Stimulated activated CD8-positive, alpha-beta memory T cell treated with anti-CD3 and anti-CD28 coated beads, Interleukin-7, amount 100 ng/mL, for 24 hours (primary cell): Measurements from ENCODE around the gene S100A8.
"Not testable (repeated sequence)": the region's sequence is repeated elsewhere in the genome, so short reads cannot be mapped to it uniquely, and the experiment has no call there.

ENCODE experiments used
- DNase-seq: peaks from one replicate; pipeline ENCODE4 v3.0.0-alpha.2; 2020; ENCODE audit warnings: low read depth

S100A8 gene

GRCh38 chr1:153417136-153417888, 26.4 kb upstream of the S100A8 start:
- no peak for DNase-seq

DNA sequence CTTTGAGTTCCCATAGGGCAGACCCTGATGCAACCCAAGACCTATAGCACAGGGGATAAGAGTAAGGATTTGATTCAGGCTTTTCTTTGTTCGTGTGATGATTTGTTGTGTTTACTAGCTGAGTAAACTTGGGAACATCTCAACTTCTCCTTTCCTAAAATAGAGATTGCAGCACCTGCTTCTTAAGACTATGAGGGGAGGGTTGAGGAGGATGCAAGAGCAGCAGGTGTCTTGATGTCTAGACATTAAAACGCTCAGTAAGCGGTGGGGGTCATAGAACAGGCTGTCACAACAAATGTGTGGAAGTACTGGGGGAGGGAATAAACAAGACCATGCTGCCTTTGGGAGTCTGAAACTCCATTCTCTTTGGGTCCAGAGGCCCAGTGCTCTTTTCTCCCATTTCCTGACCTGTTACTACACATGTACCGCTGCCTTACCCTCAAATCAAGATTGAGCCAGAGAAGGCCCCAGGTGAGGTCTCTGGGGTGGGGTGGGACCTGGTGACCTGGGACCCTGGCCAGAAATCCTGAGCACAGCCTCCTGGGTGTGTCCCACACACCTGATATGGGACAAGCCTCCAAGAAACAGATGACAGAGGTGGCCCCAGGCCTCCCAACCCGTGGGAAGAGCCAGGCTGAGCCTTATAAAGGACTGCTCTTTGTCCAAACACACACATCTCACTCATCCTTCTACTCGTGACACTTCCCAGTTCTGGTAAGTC, 25.1 kb upstream of the S100A8 start, which contains the start of gene S100A7A:
TSS of gene S100A7A (plus strand) at position 671 of the 721 bp plus-strand sequence. CDS start 1,563 bp downstream, outside the sequence.
- DNase-seq = no peak

DNA sequence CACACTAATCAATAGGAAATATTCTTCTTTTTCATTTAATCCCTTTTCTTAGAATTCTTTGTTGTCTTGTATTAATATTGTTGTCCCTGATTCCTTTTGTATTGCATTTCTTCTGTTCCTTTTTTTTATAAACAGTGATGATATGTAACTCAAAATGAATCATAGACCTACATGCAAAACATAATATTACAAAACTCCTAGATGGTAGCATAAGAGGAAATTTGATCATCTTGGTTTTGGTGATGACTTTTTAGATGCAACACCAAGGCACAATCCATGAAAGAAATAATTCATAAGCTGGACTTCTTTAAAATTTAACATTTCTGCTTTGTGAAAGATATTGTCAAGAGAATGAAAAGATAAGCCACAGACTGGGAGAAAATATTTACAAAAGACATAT, 23.1 kb upstream of the S100A8 start:
- not testable (repeated sequence) for DNase-seq

DNA sequence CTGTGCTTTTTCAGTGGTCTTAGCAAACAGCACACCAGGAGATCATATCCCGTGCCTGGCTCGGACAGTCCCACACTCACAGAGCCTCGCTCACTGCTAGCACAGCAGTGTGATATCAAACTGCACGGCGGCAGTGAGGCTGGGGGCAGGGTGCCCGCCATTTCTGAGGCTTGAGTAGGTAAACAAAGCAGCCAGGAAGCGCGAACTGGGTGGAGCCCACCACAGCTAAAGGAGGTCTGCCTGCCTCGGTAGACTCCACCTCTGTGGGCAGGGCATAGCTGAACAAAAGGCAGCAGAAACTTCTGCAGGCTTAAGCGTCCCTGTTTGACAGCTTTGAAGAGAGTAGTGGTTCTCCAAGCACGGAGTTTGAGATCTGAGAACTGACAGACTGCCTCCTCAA, 16.4 kb upstream of the S100A8 start:
- not testable (repeated sequence) for DNase-seq

- DNase-seq = not testable (repeated sequence)
Measured at GRCh38 chr1:153405825-153406599, 15.1 kb upstream of the S100A8 start.

GRCh38 chr1:153404768-153405167, 13.9 kb upstream of the S100A8 start:
- DNase-seq = peak; percentile 20

- no peak for DNase-seq
Measured at GRCh38 chr1:153404086-153404635, 13.3 kb upstream of the S100A8 start.

DNA sequence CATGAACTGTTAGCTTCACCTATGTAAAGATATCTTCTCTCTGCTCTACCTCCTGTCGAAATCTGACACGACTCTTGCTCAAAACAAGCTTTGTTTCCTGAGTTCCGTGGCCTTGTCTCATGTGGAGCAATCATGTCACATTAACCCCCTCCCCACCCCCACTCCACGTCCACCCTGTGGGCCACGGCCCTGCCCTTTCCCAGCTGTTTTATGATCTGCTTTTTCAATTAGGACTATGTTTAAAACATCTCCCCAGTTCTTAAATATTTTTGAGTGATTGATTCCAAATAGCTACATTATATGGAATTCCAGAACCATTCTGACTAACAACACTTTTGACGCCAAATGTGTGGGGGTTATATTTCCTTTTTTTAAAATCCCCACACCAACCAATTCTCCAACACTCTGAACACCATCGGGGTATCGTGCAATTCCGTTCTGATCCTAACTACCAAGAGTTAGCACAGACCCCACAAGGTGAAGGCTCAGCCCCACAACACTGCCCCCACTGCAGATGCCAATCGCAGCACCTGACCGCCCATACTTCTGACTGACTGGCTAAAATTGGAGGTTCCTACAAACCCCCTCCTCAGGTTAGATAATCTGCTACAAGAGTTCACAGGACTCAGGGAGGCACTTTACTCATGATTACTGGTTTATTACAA, 12.7 kb upstream of the S100A8 start:
- no peak for DNase-seq

DNA sequence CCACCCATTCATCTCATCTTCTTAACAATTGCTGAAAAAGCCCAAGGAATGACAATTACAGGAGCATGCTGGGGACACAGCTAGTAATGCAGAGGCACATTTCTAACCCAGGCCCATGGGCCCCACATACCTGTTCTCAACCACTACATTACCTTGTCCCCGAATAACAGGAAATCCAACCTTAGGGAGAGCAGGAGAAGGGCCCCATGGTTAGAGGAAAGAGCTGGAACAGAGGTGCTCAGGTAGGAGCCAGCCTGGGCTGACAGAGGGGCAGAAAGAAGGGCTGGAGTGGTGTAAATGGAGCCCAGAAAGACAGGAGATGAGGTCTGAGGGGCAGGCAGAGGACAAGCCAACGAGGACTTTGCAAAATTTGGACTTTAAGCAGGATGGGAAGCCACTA, 11.4 kb upstream of the S100A8 start:
- no peak for DNase-seq

GRCh38 chr1:153401461-153401860, 10.6 kb upstream of the S100A8 start:
- no peak for DNase-seq

- DNase-seq = no peak
Measured at GRCh38 chr1:153400244-153400643, 9.4 kb upstream of the S100A8 start.

DNA sequence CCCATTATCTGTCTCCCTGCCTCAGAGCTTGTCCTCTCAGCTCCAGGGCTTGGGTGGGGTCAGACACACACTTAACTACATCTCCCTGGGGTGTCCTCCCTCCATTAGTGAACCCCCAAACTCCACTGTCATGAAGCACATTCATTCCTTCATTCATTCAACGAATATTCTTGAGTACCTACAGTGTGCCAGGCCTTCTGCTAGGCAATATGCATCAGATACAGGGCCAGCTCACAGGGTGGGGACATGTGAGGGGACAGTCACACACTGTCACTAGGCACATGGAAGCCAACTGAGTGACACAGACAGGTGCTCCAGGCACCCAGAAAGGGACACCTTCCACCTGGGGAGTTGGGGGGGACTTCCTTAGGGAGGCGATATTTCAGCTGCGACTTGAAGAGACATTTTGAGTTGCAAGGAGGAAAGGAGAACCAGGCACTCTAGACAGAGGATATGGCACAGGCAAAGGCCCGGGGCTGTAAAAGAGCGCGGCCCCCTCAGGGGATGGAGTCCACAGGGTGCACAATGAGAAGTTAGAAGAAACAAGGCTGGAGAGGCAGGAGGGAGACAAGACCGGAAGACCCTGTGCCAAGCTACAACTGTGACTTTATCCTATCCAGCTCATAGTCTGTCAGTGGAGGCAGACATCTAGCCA, 8.7 kb upstream of the S100A8 start:
- no peak for DNase-seq

GRCh38 chr1:153397924-153398651, 7.2 kb upstream of the S100A8 start:
- no peak for DNase-seq

DNA sequence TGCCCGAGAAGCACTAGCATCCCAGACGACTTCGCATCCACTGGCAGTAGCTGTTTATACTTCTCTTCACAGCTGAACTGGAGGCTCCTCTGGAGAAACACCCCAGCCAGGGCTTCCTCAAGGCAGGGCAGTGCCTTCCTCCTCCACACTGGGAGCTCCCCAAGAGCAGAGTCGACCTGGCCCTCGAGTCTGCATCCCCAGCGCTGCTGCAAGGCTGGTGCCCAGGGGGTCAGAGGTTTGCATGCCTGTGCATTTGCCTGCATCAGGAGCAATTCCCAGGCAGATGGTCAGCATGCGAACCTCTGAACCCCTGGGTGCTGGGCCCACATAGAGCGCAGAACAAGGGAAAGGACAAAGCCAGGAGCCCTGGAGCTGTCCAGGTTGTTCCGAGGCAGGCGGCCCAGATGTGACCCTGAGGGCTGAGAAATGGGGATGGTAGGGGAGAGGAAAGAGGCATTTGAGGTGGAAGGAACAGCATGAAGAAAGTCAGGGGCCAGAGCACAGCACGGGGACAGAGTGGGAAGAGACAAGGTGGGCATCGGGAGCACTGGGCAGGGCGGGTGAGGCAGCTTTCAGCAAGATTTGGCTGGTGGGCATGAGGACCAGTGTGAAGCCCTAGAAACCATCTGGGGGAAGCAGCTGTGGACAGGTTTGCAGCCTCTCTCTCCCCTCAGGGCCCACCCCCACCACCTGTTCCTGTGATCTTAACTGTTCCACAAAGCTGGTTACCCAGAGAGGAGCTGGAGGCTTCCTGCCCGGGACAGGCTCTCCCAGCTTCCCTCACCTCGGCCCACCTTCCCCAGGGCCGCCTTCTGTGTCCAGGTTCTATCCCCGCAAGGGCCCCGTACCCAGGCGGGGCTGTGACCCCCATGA, 6.4 kb upstream of the S100A8 start:
- no peak for DNase-seq

- DNase-seq = no peak
Measured at GRCh38 chr1:153396461-153396860, 5.6 kb upstream of the S100A8 start.

DNA sequence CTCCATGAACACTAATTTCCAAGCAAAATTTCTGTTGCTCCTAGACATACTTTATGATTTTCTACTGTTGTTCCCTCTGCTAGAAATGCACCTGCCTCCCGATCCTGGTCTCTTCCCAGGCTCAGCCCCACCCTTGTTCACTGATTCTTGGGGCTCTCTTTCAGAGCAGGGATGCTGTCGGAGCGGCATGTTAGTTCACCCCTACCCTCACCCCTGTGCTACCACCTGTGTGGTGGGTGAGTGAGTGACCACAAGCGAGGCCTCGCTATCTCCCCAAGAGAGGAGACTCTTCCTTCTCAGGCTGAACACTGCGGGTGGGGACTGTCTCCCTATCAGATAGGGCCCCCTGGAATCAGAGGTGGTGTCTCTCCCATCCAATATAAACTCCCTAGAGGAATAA, 4.9 kb upstream of the S100A8 start:
- no peak for DNase-seq

GRCh38 chr1:153395136-153395685, 4.3 kb upstream of the S100A8 start:
- no peak for DNase-seq

GRCh38 chr1:153394391-153394790, 3.5 kb upstream of the S100A8 start:
- no peak for DNase-seq

DNA sequence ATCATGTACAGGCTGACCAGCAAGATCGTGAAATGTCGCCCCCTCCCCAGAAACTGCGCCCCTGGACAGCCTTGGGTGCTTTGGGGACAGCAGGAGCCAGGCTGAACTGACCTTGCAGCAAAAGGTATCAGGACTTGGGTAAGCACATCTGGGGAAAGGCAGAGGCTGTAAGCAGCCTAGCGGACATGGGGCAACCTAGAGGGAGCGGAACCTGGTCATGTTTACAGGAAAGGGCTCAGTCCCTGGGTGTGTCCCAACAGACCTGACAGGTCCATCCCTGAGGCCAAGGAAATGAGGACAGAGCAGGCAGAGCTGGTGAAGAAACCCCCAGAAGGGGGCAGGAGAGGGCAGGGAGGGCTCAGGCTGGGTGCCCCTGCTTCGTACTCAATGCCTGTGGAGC, 3.1 kb upstream of the S100A8 start:
- no peak for DNase-seq
